Measurements from ENCODE around the gene NT5E.
"Not testable (repeated sequence)": the region's sequence is repeated elsewhere in the genome, so short reads cannot be mapped to it uniquely, and the experiment has no call there.

Gene NT5E

DNA sequence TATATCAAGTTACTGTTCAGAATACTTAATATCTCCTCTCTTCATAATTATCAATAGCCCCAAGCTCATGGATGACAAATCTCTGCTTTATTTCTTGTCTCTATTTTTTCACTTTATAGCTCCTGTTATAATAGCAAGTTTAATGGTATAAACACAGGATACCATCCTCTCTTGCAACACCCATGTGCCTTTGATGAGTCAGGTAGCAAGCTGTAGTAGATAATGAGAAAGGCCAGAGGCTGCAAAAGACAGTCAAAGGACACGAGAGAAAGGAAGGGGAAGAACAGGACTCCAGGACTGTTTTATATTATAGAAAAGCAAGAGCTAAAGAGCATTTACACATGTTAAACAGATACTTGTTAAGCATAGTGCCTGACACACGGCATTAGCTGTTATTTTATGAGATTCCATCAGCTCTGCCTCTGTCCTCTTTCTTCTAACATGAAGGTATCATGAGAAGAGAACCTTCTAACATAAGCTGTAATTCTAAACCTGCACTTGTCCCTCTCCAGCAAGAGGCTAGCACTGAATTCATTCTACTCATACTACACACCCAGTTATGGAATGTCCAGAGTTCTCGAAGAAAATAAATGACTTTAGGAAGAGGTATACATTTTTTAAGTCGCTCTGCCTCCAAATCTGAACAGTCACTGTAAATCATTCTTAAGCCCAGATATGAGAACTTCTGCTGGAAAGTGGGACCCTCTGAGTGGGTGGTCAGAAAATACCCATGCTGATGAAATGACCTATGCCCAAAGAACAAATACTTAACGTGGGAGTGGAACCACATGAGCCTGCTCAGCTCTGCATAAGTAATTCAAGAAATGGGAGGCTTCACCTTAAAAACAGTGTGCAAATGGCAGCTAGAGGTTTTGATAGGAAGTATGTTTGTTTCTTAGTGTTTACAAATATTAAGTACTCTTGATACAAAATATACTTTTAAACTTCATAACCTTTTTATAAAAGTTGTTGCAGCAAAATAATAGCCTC, 45.0 kb downstream of the NT5E start:
- DNase-seq: no peak

DNA sequence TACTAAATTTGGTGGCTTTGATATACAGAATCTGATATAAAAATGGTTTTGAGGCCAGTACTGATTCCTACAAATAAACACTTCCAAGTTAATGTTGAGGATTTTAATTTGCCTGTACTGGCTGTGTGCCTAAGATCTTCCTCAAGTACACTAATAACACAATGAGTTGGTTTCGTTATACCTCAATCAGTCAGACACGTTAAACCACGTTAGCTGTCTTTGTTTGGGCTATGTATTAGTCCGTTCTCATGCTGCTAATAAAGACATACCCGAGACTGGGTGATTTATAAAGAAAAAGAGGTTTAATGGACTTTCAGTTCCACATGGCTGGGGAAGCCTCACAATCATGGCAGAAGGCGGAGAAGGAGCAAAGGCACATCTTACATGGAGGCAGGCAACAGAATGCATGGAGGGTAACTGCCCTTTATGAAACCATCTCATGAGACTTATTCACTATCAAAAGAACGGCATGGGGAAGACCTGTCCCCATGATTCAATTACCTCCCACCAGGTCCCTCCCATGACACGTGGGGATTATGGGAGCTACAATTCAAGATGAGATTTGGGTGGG, 46.2 kb downstream of the NT5E start:
- DNase-seq: no peak

DNA sequence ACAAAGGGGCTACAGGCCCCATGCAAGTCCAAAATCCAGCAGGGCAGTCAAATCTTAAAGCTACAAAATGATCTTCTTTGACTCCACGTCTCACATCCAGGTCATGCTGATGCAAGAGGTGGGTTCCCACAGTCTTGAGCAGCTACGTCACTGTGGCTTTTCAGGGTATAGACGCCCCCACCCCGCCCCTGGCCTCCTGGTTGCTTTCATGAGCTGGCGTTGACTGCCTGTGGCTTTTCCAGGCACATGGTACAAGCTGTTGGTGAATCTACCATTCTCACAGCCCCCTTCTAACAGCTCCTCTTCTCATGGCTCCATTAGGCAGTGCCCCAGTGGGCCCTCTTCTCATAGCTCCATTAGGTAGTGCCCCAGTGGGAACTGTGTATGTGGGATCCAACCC, 47.0 kb downstream of the NT5E start:
- no peak for DNase-seq

DNA sequence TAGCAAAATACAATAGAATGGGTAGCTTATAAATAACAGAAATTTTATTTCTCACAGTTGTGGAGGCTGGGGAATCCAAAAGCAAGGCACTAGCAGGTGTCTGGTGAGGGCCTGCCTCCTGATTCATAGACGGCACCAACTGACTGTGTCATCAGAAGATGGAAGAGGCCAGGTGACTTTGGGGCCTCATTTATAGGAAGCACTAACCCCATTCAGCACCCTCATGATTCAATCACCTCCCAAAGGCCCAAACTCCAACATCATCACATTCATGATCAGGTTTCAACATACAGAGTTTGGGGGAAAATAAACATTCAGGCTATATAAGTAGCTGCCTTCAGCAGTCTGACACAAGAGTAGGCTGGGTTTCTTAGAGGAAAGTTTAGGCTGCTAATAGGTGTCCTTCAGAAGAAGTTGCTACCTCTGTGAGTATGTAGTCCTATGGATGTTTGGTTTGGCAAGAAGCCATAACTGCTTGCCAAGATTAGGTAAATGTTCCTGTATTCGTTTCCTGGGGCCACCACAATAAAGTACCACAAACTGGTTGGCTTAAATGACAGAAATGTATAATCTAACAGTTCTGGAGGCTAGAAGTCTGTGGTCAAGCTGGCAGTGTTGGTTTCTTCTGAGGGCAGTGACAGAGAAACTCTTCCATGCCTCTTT, 48.8 kb downstream of the NT5E start:
- DNase-seq: no peak

DNA sequence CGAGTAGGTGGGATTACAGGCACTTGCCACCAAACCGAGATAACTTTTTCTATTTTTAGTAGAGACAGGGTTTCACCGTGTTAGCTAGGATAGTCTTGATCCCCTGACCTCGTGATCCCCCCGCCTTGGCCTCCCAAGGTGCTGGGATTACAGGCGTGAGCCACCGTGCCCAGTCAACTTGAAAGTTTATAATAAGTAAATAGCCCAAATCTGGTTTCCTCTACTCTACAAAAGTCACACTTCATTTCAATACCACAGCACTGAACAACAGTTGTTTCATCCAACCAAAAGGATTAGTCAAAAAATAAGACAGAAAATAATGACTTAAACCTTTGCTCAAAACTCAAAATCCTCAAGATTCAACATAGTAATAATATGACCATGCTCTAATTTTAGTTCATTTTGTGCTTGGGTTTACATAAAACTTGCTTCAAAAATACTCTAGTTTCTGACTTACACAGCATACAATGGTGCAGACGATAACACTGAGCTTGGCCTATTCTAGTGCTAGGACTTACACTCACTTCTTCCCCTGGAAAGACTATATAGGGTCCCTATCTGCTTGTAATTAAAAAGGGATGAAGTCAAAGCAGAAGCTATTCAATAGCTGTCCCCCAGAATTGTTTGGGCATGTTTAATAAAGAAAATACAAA, 56.7 kb downstream of the NT5E start:
- DNase-seq: no peak

DNA sequence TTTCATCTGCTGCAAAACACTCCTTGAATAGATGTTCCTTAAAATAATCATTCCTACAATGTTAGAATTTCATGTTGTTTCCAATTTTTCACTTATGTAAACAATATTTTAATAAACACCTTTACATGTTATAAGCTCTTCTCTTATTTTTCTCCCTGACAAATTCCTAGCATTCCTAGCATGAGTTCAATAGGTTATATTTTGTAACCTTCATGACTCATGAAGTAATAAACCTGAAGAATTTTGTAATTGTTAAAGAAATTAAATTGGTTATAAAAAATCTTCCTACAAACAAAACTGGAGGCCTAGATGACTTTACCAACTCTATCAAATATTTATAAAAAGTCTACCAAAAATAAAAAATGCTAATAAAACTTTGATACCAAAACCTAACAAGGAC, 66.3 kb downstream of the NT5E start:
- no peak for DNase-seq

DNA sequence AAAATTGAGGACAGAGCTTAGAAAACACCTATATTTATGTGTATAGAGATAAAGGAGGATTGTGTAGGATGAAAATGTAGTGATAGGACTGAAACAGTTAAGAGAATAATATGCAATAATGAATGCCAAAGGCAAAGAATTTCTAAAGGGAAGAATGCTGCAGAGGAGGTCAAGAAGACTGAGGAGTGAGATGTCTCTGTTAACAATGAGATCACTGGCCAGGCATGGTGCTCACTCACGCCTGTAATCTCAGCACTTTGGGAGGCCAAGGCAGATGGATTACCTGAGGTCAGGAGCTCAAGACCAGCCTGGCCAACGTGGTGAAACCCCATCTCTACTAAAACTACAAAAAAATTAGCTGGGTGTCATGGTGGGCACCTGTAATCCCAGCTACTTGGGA, 74.4 kb downstream of the NT5E start:
- DNase-seq: not testable (repeated sequence)

DNA sequence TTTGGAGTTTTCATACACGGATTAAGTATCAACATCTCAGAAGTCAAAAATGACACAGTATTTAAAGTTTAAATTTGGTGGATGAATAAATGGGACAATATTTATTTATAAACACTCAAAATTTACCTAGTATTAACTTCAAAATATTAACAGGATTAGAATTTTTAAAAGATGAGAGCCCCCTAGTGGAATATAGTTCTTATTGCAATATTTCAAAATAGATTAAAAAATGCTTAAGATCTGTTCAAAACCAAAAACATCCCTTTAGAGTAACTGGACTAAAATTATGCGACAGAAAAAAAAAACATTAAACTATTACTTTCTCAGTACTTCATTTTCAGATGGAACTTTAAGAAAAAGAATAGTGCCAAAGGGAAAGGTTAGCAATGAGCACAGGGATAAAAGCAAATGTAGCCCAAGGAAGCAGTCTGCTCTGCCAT, 87.2 kb downstream of the NT5E start:
- no peak for DNase-seq

DNA sequence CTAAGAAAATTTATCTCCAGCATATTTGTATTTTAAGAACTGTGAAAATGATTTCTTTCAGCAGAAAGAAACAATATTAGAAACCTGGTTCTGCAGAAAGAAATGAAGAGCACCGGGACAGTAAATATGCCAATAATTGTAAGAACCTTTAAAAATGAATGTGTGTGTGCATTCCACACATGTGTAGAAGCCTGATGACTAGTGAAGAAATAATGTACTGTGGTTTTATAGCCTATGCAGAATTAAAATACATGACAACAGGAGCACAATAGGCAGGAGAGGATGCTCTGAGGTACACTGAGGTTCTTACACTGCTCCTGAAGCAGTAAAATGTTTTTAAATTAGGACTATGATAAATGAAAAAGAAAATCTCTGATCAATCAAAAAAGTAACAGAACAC, 94.9 kb downstream of the NT5E start:
- DNase-seq: no peak
